ENCODE results near the gene XCR1. TPM values are rescaled to one million over a fixed set of nuclear protein-coding genes. Genes with fewer than 3 reads are reported as not detected.

Gene XCR1
- total and polyA plus RNA-seq, 2 experiments from 2014 or later = not detected

DNA sequence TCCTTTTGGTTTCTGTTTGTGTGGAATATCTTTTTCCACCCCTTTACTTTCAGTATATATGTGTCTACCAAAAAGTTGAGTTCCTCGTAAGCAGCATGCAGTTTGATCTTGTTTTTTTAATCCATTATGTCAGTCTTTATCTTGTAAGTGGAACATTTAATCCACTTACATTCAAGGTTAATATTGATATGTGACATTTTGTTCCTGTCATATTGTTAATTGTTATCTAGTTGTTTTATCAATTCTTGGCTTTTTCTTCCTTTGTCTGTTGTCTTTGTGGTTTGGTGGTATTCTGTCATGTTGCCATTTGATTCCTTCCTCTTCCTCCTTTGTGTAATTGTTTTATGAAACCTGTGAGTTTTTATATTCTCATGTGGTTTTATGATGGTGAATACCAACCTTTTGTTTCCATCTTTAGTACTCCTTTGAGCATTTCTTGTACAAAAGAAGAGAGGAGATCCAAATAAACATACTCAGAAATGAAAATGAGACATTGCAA lies 43.4 kb upstream of the XCR1 start (continued):
- TF ChIP-seq, protein P1, sequence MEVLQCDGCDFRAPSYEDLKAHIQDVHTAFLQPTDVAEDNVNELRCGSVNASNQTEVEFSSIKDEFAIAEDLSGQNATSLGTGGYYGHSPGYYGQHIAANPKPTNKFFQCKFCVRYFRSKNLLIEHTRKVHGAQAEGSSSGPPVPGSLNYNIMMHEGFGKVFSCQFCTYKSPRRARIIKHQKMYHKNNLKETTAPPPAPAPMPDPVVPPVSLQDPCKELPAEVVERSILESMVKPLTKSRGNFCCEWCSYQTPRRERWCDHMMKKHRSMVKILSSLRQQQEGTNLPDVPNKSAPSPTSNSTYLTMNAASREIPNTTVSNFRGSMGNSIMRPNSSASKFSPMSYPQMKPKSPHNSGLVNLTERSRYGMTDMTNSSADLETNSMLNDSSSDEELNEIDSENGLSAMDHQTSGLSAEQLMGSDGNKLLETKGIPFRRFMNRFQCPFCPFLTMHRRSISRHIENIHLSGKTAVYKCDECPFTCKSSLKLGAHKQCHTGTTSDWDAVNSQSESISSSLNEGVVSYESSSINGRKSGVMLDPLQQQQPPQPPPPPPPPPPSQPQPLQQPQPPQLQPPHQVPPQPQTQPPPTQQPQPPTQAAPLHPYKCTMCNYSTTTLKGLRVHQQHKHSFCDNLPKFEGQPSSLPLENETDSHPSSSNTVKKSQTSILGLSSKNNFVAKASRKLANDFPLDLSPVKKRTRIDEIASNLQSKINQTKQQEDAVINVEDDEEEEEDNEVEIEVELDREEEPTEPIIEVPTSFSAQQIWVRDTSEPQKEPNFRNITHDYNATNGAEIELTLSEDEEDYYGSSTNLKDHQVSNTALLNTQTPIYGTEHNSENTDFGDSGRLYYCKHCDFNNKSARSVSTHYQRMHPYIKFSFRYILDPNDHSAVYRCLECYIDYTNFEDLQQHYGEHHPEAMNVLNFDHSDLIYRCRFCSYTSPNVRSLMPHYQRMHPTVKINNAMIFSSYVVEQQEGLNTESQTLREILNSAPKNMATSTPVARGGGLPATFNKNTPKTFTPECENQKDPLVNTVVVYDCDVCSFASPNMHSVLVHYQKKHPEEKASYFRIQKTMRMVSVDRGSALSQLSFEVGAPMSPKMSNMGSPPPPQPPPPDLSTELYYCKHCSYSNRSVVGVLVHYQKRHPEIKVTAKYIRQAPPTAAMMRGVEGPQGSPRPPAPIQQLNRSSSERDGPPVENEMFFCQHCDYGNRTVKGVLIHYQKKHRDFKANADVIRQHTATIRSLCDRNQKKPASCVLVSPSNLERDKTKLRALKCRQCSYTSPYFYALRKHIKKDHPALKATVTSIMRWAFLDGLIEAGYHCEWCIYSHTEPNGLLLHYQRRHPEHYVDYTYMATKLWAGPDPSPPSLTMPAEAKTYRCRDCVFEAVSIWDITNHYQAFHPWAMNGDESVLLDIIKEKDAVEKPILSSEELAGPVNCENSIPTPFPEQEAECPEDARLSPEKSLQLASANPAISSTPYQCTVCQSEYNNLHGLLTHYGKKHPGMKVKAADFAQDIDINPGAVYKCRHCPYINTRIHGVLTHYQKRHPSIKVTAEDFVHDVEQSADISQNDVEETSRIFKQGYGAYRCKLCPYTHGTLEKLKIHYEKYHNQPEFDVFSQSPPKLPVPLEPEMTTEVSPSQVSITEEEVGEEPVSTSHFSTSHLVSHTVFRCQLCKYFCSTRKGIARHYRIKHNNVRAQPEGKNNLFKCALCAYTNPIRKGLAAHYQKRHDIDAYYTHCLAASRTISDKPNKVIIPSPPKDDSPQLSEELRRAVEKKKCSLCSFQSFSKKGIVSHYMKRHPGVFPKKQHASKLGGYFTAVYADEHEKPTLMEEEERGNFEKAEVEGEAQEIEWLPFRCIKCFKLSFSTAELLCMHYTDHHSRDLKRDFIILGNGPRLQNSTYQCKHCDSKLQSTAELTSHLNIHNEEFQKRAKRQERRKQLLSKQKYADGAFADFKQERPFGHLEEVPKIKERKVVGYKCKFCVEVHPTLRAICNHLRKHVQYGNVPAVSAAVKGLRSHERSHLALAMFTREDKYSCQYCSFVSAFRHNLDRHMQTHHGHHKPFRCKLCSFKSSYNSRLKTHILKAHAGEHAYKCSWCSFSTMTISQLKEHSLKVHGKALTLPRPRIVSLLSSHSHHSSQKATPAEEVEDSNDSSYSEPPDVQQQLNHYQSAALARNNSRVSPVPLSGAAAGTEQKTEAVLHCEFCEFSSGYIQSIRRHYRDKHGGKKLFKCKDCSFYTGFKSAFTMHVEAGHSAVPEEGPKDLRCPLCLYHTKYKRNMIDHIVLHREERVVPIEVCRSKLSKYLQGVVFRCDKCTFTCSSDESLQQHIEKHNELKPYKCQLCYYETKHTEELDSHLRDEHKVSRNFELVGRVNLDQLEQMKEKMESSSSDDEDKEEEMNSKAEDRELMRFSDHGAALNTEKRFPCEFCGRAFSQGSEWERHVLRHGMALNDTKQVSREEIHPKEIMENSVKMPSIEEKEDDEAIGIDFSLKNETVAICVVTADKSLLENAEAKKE (CRISPR knock-in tag; IDR thresholded peaks at IDR 0.05) = no peak

DNA sequence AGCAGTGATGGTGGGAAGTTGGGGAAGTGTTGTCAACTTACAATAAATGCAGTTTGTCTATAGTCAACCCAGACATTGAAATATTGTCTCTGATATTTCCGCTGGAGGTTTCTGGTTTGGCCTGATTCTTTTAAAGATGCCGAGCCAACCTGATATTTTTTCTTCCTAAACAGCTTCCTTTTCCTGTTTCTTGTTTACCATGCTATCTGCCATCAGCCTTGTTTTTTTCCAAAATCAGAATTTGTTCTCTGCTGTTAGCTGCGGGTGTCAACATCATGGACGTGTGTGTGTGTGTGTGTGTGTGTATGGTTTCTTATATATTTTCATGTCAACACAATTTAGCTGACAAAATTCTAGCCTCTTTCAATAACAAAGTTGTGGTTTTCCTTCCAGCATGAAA lies 41.2 kb upstream of the XCR1 start:
- Mint-ChIP-seq H3K27ac (no peak overlapping the region), H3K27me3 (ENCODE audit: insufficient read depth, low read depth, poor library complexity) (no peaks in the 10 kb centered on the region), H3K4me1 (peaks cover 13% of the 10 kb centered on the region), H3K36me3 (ENCODE audit: low read depth) (no peaks in the 10 kb centered on the region), H3K9me3 (no peaks in the 10 kb centered on the region), H3K4me3 (no peak overlapping the region)
- no peaks in the 10 kb centered on the region for H3K36me3 ChIP-seq (ENCODE audit: insufficient read depth)
- no peak overlapping the region for H3K4me3 ChIP-seq
- no peak for DNase-seq (ENCODE audit: low spot score)
- no peaks in the 10 kb centered on the region for H3K79me2 ChIP-seq (replicated peaks; ENCODE audit: insufficient read depth)
- no peak for ATAC-seq
- H4K20me1 ChIP-seq (replicated peaks; ENCODE audit: insufficient read depth) = no peaks in the 10 kb centered on the region
- peaks cover 8% of the 10 kb centered on the region; the same call in 1 of the 2 replicates for H3K4me1 ChIP-seq (ENCODE audit: insufficient read depth)
- H2AFZ ChIP-seq = no peak overlapping the region
- no peak overlapping the region for H3K4me2 ChIP-seq
- no peak overlapping the region for H3K27ac ChIP-seq (ENCODE audit: low read depth)
- no peaks in the 10 kb centered on the region for H3K27me3 ChIP-seq (ENCODE audit: insufficient read depth)
- H3F3A ChIP-seq (replicated peaks; ENCODE audit: low read depth) = no peaks in the 10 kb centered on the region
- peaks cover 6% of the 10 kb centered on the region; the same call in 1 of the 2 replicates for H3K9me2 ChIP-seq (ENCODE audit: insufficient read depth)
- TF ChIP-seq, protein P1 (CRISPR knock-in tag; IDR thresholded peaks at IDR 0.05) = no peak
- TF ChIP-seq CTCF (conservative IDR thresholded peaks at IDR 0.05; ENCODE audit: low read depth in 2 of 2) (no peak), CREB1 (CRISPR knock-in tag; IDR thresholded peaks at IDR 0.05; ENCODE audit: low read depth) (no peak), NANOG (IDR thresholded peaks at IDR 0.05; ENCODE audit: borderline replicate concordance) (no peak), EZH2phosphoT487 (IDR thresholded peaks at IDR 0.05; ENCODE audit: unreplicated experiment) (no peak)
